GM12872 (cell line): ENCODE data around the gene KIF26B.

Experiments
- TF ChIP-seq, protein P1 (sequence below): IDR thresholded peaks from 3 replicates; pipeline ENCODE4 v1.5.1; 2011; ENCODE audit warnings: low read depth, mild to moderate bottlenecking, low read length, moderate library complexity; ENCODE audit not compliant: insufficient read depth

Gene KIF26B

DNA sequence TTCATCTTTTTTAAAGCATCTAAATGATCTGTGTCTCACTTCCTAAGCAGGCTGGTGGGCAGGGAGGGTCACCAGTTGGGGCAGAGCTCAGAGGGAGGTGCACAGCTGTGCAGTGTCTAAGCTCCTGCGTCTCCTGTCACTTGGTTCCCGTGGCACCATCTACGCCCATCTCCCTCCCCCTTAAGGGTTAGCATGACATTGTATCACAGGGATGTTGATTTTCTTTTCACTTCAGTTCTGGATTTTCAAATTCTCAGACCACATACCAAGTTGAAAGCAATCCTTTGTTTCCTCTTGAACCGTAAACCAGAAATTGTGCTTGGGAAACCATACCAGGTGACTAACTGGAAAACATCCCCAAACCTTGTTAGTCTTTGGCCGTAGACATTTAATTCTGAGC is 187.0 kb downstream of the KIF26B start:
- TF ChIP-seq, protein P1, sequence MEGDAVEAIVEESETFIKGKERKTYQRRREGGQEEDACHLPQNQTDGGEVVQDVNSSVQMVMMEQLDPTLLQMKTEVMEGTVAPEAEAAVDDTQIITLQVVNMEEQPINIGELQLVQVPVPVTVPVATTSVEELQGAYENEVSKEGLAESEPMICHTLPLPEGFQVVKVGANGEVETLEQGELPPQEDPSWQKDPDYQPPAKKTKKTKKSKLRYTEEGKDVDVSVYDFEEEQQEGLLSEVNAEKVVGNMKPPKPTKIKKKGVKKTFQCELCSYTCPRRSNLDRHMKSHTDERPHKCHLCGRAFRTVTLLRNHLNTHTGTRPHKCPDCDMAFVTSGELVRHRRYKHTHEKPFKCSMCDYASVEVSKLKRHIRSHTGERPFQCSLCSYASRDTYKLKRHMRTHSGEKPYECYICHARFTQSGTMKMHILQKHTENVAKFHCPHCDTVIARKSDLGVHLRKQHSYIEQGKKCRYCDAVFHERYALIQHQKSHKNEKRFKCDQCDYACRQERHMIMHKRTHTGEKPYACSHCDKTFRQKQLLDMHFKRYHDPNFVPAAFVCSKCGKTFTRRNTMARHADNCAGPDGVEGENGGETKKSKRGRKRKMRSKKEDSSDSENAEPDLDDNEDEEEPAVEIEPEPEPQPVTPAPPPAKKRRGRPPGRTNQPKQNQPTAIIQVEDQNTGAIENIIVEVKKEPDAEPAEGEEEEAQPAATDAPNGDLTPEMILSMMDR: no peak

DNA sequence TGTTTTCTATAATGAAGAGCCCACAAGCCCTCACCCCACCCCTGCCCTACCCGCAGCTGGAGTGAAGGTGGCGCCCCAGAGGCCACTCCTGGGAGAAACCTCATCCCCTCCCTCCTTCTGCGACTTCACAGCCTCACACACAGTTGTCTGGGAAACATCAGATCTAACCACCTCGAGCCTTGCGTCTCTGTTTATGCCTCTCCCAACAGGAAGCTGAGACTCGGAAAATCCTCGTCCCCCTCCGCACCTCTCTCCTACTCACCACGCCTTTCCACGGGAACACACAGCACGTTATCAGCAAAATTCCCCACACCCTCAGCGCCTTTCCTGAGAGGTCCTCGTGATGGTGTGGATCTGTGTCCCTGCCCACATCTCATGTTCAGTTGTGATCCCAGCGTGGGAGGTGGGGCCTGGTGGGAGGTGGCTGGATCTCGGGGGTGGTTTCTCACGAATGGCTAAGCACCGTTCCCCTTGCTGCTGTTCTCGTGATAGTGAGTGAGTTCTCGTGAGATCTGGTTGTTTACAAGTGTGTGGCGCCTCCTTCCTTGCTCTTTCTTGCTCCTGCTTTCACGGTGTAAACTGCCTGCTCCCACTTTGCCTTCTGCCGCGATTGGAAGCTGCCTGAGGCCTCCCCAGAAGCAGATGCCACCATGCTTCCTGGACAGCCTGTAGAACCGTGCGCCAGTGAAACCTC is 190.6 kb downstream of the KIF26B start:
- TF ChIP-seq, protein P1: no peak

DNA sequence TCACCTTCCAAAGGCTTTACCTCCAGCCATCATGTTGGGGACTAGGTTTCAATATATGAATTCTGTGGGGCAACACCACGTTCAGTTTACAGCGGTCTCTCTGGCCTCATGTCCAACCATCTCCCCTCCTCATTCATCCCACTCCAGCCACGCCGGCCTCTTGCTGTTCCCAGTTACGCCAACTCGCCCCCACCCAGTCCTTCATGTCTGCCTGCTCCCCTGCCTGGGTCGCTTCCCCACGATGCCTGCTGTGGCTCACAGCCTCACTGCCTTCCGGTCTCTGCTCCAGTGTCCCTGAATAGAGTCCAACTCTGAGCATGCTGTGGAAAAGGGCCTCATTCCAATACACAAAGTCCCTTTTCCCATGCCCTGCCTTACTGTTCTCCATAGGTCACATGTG is 193.8 kb downstream of the KIF26B start:
- TF ChIP-seq, protein P1: no peak

DNA sequence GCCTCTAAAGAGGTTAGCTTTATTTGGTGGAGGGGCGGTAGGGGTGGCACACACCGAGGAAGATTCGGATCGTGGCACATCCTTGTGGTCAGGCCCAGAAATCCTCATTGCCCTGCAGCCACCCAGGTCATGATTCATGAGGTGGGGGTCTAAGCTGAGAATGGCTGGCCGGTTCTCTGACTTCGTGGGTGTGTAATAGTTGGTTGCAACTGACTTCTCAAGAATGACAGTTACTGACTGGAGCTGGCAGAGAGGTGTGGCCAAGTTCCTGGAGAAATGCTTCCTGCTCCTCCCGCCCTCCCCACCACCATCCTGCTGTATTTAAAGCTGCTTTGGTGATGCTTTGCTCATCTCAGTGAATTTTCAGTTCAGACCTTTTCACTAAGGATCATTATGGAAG is 198.6 kb downstream of the KIF26B start:
- TF ChIP-seq, protein P1: no peak

DNA sequence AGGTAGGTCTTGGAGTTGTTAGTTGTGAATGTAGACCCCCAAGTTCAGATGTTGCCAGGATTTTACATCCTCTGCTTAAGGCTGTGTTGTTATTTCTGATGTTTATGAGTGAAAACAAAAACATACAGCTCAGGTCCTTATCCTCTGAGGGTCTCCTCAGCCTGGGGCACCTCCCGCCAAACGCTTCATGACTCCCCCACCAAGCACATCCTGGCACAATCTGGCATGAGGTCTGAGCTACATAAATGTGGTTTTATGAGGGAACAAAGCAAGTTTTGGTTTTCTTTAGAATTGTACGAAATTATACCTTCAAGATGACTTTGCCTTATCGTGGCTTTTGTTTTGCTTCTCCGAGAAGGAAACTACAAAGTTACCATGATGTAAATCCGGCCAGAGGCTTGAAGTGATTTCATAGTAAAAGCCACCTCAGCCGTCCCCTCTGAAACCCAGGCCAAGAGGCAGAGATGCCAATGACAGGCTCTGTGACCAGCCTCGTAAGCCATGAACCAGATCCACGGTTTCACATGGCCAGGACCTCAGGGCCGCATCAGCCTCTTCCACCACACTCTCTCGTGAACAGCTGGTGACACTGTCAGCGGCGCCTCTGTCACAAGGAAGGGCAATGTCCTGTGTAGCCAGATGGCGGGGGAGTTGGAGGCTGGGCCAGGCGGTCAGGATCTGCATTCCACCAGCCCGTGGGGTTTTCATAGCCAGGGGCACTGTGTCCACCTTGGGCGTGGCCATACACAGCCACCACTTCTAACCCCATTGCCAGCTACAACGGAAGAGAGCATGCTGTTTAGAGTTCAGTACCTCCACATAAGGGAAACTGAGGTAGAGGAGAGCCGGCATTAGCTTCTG is 199.4 kb downstream of the KIF26B start:
- TF ChIP-seq, protein P1: no peak

DNA sequence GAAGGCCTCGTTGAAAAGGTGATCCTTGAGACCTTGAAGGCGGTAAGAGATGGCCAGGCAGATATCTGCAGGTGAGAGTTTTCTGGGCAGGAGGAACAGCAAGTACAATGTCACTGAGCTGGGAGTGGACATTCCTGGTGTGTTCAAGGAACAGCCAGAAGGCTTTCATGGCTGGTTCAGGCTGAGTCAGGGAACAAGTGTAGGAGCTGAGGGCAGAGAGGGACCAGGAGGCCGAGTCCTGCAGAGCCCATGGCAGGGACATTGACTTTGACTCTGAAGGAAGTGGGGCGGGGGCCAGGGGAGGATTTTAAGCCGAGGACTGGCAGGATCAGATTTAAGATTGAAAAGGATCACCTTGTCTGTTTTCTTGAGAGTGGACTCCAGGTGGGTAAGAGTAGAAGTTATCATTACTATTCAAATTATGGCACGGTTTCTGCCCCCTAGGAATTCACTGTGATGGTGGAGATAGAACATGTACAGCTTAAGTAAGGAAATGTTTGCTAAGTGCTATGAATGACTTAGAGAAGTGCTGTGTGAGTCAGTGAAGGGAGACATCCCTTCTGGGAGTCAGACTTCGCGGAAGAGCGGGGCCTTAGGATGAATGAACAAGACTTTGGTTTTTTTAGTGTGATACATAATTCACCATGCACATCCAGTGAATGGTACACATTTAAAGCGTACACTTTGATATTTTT is 202.3 kb downstream of the KIF26B start:
- TF ChIP-seq, protein P1: no peak

DNA sequence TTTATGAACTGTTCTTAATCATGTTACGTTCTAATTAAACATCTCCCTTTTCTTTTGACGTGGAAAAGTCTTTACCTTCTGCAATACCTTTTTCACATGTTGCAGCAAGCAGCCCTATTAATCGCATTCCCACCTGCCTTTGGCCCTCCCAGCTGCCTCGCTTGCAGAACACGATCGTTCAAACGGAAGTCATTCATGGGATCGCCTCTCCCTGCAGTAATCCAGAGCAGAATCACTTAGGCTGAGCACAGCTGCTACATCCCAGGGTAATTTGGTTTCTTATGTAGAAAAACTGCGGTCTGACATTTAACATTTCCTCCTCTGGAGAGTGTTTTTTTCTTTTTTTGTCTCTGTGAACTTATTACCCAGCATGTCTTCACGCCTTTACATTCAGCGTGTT is 206.3 kb downstream of the KIF26B start:
- TF ChIP-seq, protein P1: no peak
